ENCODE results near the gene IRS1.

DNA sequence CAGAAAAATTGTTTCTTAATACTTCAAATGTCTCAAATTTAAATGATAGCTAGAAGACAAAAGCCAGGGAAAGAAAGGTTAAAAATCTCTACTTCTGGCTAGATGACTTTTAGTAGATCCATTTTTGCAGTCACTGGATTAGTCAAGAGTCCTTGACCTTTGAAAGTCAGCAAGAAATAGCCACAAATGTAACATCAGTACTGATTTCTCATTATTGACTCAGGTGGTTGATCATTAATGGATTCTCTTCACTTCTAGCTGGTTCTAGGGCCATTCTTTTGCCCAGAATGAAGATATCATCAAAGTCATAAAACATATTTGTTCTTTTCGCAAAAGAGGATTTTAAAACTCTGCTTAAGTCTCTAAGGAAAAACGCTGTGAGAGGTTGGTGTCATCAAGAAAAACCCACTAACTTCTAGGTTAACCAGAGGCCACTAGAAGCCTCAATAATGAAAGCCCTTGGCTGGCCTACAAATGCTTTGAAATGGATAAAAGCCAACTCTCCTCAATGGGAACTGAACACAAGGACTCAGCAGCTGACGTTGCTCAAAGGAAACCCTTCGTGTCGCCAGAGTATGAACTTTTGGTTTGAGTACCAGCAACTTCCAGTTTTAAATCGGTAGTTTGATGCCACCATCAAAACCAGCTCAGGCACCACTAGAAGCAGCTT, 66.3 kb downstream of the IRS1 start:
- TF ChIP-seq, protein P1, sequence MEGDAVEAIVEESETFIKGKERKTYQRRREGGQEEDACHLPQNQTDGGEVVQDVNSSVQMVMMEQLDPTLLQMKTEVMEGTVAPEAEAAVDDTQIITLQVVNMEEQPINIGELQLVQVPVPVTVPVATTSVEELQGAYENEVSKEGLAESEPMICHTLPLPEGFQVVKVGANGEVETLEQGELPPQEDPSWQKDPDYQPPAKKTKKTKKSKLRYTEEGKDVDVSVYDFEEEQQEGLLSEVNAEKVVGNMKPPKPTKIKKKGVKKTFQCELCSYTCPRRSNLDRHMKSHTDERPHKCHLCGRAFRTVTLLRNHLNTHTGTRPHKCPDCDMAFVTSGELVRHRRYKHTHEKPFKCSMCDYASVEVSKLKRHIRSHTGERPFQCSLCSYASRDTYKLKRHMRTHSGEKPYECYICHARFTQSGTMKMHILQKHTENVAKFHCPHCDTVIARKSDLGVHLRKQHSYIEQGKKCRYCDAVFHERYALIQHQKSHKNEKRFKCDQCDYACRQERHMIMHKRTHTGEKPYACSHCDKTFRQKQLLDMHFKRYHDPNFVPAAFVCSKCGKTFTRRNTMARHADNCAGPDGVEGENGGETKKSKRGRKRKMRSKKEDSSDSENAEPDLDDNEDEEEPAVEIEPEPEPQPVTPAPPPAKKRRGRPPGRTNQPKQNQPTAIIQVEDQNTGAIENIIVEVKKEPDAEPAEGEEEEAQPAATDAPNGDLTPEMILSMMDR (IDR thresholded peaks at IDR 0.05), result no peak
- no peak for TF ChIP-seq POLR2AphosphoS5 (IDR thresholded peaks at IDR 0.05)
- TF ChIP-seq POLR2A (IDR thresholded peaks at IDR 0.05), result no peak

Measured in stomach (tissue), 4 donors.